Nephron (organoid): Measurements from ENCODE around the gene SRA1.

ENCODE experiments used
- H3K27ac Mint-ChIP-seq, 3 experiments: 2 replicates each; pipeline ENCODE4 v1.8.0; 2020; ENCODE audit warnings: mixed read lengths in 3 of 3, mild to moderate bottlenecking in 2 of 3, moderate library complexity in 1 of 3
- H3K27me3 Mint-ChIP-seq: 2 replicates; pipeline ENCODE4 v1.8.0; 2021; ENCODE audit warnings: low read depth, mild to moderate bottlenecking, moderate library complexity, mixed read lengths
- H3K36me3 Mint-ChIP-seq: 2 replicates; pipeline ENCODE4 v1.8.0; 2020; ENCODE audit warnings: low read depth, mixed read lengths
- H3K4me1 Mint-ChIP-seq: 2 replicates; pipeline ENCODE4 v1.8.0; 2020; ENCODE audit warnings: mixed read lengths
- H3K4me3 Mint-ChIP-seq, 3 experiments: 2 replicates each; pipeline ENCODE4 v1.8.0; 2020; ENCODE audit warnings: mild to moderate bottlenecking in 3 of 3, mixed read lengths in 3 of 3, moderate library complexity in 2 of 3
- H3K9me3 Mint-ChIP-seq: 2 replicates; pipeline ENCODE4 v1.8.0; 2020; ENCODE audit warnings: mixed read lengths
- CTCF ChIP-seq, 3 experiments: fragments of 200-600 bp; sonication (generic); IDR thresholded peaks; one replicate each; pipeline ENCODE4 v1.5.0; 2021; ENCODE audit warnings: antibody characterized with exemption in 3 of 3; ENCODE audit not compliant: unreplicated experiment in 3 of 3

The SRA1 gene

GRCh38 chr5:140575309-140575708 is 18.0 kb upstream of the SRA1 start:
- no peaks in the 10 kb centered on the region for H3K27me3 Mint-ChIP-seq
- no peaks in the 10 kb centered on the region for H3K9me3 Mint-ChIP-seq
- TF ChIP-seq CTCF (IDR thresholded peaks at IDR 0.05; ENCODE audit: unreplicated experiment in 3 of 3), result no peak
- no peak overlapping the region for H3K4me3 Mint-ChIP-seq
- no peaks in the 10 kb centered on the region for H3K4me1 Mint-ChIP-seq
- no peak overlapping the region for H3K27ac Mint-ChIP-seq
- H3K36me3 Mint-ChIP-seq, result no peaks in the 10 kb centered on the region

- Mint-ChIP-seq H3K27ac (no peak overlapping the region), H3K36me3 (no peaks in the 10 kb centered on the region), H3K27me3 (no peaks in the 10 kb centered on the region), H3K4me1 (peaks cover 2% of the 10 kb centered on the region), H3K4me3 (no peak overlapping the region), H3K9me3 (no peaks in the 10 kb centered on the region)
- TF ChIP-seq CTCF (IDR thresholded peaks at IDR 0.05; ENCODE audit: unreplicated experiment in 3 of 3), result no peak
These were observed 16.9 kb upstream of the SRA1 start for GRCh38 chr5:140574165-140574564.

GRCh38 chr5:140573683-140574082 is 16.4 kb upstream of the SRA1 start:
- no peak overlapping the region for H3K4me3 Mint-ChIP-seq
- H3K9me3 Mint-ChIP-seq, result no peaks in the 10 kb centered on the region
- no peak overlapping the region for H3K27ac Mint-ChIP-seq
- H3K27me3 Mint-ChIP-seq, result no peaks in the 10 kb centered on the region
- H3K4me1 Mint-ChIP-seq, result peaks cover 4% of the 10 kb centered on the region
- no peak for TF ChIP-seq CTCF (IDR thresholded peaks at IDR 0.05; ENCODE audit: unreplicated experiment in 3 of 3)
- no peaks in the 10 kb centered on the region for H3K36me3 Mint-ChIP-seq

DNA sequence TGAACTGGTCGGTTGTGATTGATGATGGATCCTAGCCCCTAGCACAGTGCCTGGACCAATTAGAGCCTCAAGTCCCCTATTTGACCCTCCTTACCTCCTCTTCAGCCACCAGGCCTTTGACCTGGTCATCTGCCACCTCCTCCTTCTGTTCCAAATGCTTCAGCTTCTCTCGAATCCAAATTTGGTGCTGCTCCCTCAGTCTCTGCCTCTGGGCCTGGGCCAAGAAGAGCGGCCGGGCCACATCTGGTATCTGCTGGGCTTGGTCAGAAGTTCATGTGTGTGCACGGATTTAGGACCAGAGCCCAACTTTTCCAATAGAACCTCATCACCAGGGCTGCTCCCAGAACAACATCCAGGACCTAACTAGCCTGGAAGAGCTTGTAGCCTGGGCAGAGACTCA is 13.8 kb upstream of the SRA1 start:
- Mint-ChIP-seq H3K4me1 (peaks cover 10% of the 10 kb centered on the region), H3K4me3 (no peak overlapping the region), H3K27ac (no peak overlapping the region), H3K27me3 (no peaks in the 10 kb centered on the region), H3K36me3 (peaks cover 12% of the 10 kb centered on the region), H3K9me3 (no peaks in the 10 kb centered on the region)
- no peak for TF ChIP-seq CTCF (IDR thresholded peaks at IDR 0.05; ENCODE audit: unreplicated experiment in 3 of 3)

DNA sequence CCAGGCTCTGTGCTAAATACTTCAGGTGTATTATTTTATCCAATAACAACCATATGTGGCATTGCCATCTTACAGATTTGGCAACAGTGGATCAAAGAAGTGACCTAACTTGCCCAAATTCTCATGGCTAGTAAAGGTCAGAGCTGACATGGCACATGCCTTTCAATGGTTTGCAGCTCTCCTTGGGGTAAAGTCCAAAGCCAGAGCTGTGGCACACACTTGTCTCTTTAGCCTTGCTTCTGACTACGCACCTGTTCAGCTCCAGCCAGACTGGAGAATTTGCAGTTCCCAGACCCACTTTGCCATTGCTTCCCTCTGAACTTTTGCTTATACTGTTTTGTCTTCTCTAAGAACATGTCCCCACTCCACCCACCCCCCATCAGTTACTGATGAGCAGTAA is 13.2 kb upstream of the SRA1 start:
- Mint-ChIP-seq H3K36me3 (peaks cover 17% of the 10 kb centered on the region), H3K9me3 (no peaks in the 10 kb centered on the region), H3K4me1 (peaks cover 15% of the 10 kb centered on the region), H3K27ac (no peak overlapping the region), H3K4me3 (peak overlapping the region in 1 of 3 experiments; percentile 35), H3K27me3 (no peaks in the 10 kb centered on the region)
- TF ChIP-seq CTCF (IDR thresholded peaks at IDR 0.05; ENCODE audit: unreplicated experiment in 3 of 3), result no peak

DNA sequence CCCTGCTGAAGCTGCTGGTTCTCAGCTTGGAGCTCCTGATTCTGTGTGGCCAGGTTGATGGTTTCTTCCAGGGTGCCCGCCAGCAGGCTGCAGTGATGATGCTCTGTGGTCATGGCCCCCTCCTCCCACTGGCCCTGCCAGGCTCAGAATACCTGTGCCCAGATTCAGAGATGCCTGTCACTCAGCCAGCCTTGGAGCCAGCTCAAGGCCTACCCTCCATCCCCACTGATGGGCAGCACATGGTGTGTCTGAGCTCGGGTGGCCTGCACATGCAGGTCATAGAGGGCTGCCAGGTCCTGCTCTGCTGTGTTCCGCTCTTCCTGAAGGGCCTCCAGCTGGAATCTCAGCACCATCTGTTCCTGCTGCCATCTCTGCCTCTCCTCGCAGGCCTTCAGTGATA is 12.8 kb upstream of the SRA1 start:
- H3K27me3 Mint-ChIP-seq, result no peaks in the 10 kb centered on the region
- peaks cover 19% of the 10 kb centered on the region for H3K4me1 Mint-ChIP-seq
- H3K9me3 Mint-ChIP-seq, result no peaks in the 10 kb centered on the region
- TF ChIP-seq CTCF (IDR thresholded peaks at IDR 0.05; ENCODE audit: unreplicated experiment in 3 of 3), result no peak
- H3K4me3 Mint-ChIP-seq, result peak overlapping the region in 1 of 3 experiments; percentile 35
- peaks cover 17% of the 10 kb centered on the region for H3K36me3 Mint-ChIP-seq
- no peak overlapping the region for H3K27ac Mint-ChIP-seq
